GM19455 (cell line): ENCODE measurements around the gene MTF2.
A peak's percentile ranks its signal among the peaks of the same experiment; 100 is the strongest.

Source experiments
- ATAC-seq: cut with Tn5 transposase; IDR thresholded peaks from one replicate; pipeline ENCODE4 v1.9.1; 2021; ENCODE audit not compliant: unreplicated experiment

MTF2 gene

GRCh38 chr1:93179886-93180722, 101.0 kb downstream of the MTF2 start, which contains the start of gene TMED5:
TSS of gene TMED5 (minus strand) at chr1:93180413. CDS start at chr1:93180242, 171 bp downstream.
- ATAC-seq, result peak; percentile 84

- ATAC-seq, result peak; percentile 11
These were observed 101.9 kb downstream of the MTF2 start, which contains the start of gene CCDC18 for GRCh38 chr1:93180723-93181613. TSS of gene CCDC18 (plus strand) at chr1:93180724. CDS start at chr1:93183362, 2,638 bp downstream.

- no peak for ATAC-seq
These were observed 107.6 kb downstream of the MTF2 start for GRCh38 chr1:93186667-93187066.
